Measurements from ENCODE around the gene LCLAT1.

DNA sequence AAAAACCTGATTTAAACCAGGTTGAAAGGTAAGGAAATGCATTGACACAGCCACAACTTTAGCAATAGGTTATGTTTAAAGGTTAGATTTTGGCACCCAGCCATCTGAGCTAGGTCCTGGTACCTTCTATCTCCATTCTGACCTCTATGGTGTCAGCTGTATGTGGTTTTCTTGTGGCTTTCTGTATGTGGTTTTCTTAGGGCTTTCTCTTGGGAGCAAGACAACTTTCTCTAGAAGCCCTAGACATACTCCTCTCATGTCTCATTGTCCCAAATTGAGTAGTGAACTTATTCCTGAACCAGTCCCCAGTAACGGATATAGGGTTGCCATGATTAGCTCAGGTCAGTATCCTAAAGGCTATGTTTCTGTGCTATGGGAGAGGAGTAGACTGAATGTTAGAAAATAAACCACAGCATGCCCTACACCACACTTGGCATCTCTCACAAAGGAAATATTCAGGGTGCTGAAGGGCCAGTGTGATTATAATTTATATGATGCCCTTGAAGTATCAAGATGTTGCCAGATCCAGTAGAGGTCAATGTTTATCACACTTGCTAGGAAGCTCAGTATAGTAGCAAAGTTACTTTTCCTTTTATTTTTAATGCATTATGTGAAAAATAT lies 184.1 kb downstream of the LCLAT1 start:
- TF ChIP-seq, protein P1, sequence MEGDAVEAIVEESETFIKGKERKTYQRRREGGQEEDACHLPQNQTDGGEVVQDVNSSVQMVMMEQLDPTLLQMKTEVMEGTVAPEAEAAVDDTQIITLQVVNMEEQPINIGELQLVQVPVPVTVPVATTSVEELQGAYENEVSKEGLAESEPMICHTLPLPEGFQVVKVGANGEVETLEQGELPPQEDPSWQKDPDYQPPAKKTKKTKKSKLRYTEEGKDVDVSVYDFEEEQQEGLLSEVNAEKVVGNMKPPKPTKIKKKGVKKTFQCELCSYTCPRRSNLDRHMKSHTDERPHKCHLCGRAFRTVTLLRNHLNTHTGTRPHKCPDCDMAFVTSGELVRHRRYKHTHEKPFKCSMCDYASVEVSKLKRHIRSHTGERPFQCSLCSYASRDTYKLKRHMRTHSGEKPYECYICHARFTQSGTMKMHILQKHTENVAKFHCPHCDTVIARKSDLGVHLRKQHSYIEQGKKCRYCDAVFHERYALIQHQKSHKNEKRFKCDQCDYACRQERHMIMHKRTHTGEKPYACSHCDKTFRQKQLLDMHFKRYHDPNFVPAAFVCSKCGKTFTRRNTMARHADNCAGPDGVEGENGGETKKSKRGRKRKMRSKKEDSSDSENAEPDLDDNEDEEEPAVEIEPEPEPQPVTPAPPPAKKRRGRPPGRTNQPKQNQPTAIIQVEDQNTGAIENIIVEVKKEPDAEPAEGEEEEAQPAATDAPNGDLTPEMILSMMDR (IDR thresholded peaks at IDR 0.05; ENCODE audit: low read depth, low read length, poor library complexity, severe bottlenecking): no peak
- no peak for TF ChIP-seq EZH2phosphoT487 (IDR thresholded peaks at IDR 0.05; ENCODE audit: borderline replicate concordance, low read length)

All from DOHH2 (cell line).